Suprapubic skin (tissue), 4 donors: ENCODE measurements around the gene ANO4.

ENCODE experiments used
- POLR2A ChIP-seq, 2 donors: fragments of 450-650 bp; IDR thresholded peaks; one replicate each; pipeline ENCODE4 v1.6.1; 2017; ENCODE audit warnings: antibody characterized with exemption in 2 of 2, mild to moderate bottlenecking in 2 of 2, moderate library complexity in 2 of 2
- POLR2AphosphoS5 ChIP-seq, 3 donors: sonication (generic); formaldehyde crosslinking; IDR thresholded peaks; one replicate each; pipeline ENCODE4 v1.6.1; 2017; ENCODE audit warnings: antibody characterized with exemption in 3 of 3
- TF ChIP-seq, protein P1 (sequence below), 2 donors: fragments of 200-600 bp in 1 of 2; fragments of 450-650 bp in 1 of 2; sonication (generic) in 1 of 2; IDR thresholded peaks; one replicate each; pipeline ENCODE4 v1.5.1; 2016 to 2019; ENCODE audit warnings: antibody characterized with exemption in 2 of 2, mild to moderate bottlenecking in 1 of 2, moderate library complexity in 1 of 2

DNA sequence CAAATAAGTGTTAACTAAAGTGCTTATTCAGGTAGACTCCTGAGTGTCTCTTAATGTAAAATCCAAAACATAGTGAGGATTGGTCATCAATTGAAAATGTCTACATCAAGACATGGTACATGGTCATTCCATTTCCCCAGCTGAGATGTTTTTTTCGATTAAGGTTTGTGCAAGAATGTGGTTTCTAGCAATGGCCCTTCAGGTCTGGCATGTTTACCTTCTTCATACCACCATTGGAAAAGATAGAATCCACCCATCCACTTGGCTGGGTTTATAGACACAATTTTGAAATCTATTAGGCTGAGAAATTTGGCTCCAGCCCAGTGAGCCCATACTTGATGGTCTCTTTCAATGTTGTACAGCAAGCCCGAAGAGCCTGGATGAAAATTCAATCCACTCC lies 145.9 kb downstream of the ANO4 start:
- TF ChIP-seq, protein P1, sequence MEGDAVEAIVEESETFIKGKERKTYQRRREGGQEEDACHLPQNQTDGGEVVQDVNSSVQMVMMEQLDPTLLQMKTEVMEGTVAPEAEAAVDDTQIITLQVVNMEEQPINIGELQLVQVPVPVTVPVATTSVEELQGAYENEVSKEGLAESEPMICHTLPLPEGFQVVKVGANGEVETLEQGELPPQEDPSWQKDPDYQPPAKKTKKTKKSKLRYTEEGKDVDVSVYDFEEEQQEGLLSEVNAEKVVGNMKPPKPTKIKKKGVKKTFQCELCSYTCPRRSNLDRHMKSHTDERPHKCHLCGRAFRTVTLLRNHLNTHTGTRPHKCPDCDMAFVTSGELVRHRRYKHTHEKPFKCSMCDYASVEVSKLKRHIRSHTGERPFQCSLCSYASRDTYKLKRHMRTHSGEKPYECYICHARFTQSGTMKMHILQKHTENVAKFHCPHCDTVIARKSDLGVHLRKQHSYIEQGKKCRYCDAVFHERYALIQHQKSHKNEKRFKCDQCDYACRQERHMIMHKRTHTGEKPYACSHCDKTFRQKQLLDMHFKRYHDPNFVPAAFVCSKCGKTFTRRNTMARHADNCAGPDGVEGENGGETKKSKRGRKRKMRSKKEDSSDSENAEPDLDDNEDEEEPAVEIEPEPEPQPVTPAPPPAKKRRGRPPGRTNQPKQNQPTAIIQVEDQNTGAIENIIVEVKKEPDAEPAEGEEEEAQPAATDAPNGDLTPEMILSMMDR (IDR thresholded peaks at IDR 0.05), result no peak
- TF ChIP-seq POLR2AphosphoS5 (IDR thresholded peaks at IDR 0.05) (no peak), POLR2A (IDR thresholded peaks at IDR 0.05) (no peak)
